Measurements from ENCODE around the gene CDK19. TPM values are rescaled to one million over a fixed set of nuclear protein-coding genes. Genes with fewer than 3 reads are reported as not detected.

The CDK19 gene
- total RNA-seq, 1 donor from 2014 or later, result 8.3 TPM

- intact Hi-C loops (cut with DNase I), result no loop called here
- no peak for DNase-seq (ENCODE audit: low spot score)
Observed at GRCh38 chr6:110712238-110712637, 103.0 kb downstream of the CDK19 start.

DNA sequence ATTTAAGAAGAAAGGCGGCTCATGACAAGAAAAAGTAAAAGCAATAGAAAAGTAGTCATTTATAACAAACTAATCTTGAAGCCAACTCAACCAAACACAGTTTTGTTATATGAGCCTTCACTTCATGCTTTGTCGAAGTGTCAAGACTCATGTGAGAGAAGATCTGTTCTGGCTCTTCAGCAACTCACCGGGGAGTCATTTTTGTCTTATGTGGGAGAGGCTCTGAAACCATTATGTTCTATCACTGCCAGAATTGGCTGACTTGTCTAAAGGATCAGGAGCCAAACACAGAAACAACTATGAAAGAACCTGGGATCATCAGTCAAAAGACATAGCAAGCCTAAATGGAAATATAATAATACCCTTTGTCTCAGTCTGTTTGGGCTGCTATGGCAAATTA, 105.2 kb downstream of the CDK19 start:
- intact Hi-C loops (cut with DNase I), result no loop called here
- DNase-seq (ENCODE audit: low spot score), result no peak

DNA sequence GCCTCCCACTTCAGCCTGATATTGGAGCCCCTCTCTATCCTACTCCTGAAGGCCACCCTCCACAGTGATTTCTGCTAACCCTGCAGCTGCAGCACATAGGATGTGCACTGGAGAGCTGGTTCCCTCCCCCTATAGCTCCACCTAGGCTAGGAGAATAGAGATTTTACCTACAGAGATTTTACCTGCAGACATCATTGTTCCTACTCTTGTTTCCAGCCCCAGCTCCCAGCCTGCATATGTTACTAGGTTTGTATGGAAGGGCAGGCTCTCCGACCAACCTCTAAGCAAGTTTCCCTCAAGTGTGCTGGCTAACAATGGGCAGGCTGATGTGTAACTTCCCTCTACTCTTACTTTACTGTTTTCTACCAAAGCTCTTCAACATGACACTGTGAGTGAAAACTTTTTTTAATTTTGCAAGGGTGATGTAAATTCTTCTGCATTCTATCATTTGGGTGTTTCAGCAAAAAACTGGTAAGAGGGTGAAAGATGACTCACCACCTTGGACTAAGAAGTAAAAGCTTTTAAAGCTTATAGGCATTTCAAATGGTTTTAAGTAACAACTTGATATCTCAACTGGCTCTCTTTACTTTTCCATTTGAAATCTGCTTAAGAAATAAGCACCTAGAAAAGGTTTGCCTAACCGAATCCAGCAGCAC, 106.8 kb downstream of the CDK19 start:
- intact Hi-C loops (cut with DNase I), result no loop called here
- DNase-seq (ENCODE audit: low spot score), result no peak

DNA sequence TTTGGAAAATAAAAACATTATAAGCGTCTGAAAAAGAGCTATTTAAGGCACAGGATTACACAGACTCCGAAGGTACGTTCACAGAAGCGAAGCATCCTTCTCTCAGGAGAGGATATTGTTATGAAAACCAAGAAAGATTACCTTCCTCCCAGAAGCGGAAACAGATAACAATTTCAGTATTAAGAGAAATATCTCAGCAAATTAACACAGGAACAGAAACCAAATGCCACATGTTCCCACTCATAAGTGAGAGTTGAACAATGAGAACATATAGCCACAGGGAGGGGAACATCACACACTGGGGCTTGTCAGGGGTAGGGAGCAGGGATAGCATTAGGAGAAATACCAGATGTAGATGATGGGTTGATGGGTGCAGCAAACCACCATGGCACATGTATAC, 109.7 kb downstream of the CDK19 start:
- intact Hi-C loops (cut with DNase I), result no loop called here
- DNase-seq (ENCODE audit: low spot score), result no peak

GRCh38 chr6:110703906-110704594, 111.2 kb downstream of the CDK19 start:
- intact Hi-C loops (cut with DNase I), result no loop called here
- no peak for DNase-seq (ENCODE audit: low spot score)

- intact Hi-C loops (cut with DNase I), result no loop called here
- no peak for DNase-seq (ENCODE audit: low spot score)
Observed at GRCh38 chr6:110703010-110703905, 112.0 kb downstream of the CDK19 start.

DNA sequence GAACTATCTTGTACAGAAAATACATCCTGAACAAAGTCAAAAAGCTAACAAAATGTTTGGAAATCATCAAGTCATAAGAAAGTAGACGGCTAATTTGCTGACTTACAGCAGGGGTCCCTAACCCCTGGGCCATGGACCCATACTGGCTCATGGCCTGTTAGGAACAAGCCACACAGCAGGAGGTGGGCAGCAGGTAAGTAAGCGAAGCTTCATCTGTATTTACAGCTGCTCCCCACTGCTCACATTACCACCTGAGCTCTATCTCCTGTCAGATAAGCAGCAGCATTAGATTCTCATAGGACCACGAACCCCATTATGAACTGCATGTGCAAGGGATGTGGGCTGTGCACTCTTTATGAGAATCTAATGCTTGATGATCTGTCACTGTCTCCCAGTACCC, 115.5 kb downstream of the CDK19 start:
- DNase-seq (ENCODE audit: low spot score), result no peak
- intact Hi-C loops (cut with DNase I), result no loop called here

GRCh38 chr6:110693994-110694393, 121.3 kb downstream of the CDK19 start:
- no peak for DNase-seq (ENCODE audit: low spot score)
- intact Hi-C loops (cut with DNase I), result no loop called here

DNA sequence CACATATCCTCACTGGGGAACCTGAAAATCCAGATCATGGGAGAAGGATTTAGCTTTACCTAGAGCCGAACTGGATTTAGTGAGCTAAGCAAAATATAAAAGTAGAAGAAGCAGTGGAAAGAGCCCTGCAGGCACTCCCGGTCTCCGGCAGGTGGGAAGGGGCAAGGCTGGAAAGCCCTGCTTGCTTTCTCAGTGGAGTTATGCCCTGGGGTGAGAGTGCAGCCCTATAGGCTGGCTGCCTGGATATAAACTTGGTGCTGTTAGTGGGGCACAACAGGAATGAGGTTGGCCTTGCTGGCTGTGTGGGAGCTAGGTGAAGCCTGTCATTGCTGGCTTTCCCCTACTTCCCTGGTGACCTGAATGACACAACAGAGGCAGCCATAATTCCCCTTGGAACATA, 122.0 kb downstream of the CDK19 start:
- DNase-seq (ENCODE audit: low spot score), result no peak
- intact Hi-C loops (cut with DNase I), result no loop called here

DNA sequence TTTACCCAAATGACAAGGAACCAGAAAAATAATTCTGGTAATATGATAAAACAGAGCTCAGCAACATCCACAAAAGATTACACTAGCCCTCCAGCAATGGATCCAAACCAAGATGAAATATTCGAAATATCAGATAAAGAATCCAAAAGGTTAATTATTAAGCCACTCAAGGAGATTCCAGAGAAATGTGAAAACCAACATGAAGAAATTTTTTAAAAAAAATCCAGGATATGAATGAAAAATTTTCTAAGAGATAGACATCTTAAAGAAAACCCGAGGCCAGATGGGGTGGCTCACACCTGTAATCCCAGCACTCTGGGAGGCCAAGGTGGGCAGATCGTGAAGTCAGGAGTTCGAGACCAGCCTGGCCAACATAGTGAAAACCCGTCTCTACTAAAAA, 124.4 kb downstream of the CDK19 start:
- DNase-seq (ENCODE audit: low spot score), result no peak
- intact Hi-C loops (cut with DNase I), result no loop called here

GRCh38 chr6:110690106-110690654, 125.1 kb downstream of the CDK19 start:
- DNase-seq (ENCODE audit: low spot score), result no peak
- intact Hi-C loops (cut with DNase I), result no loop called here

GRCh38 chr6:110689275-110689935, 125.9 kb downstream of the CDK19 start:
- intact Hi-C loops (cut with DNase I), result no loop called here
- no peak for DNase-seq (ENCODE audit: low spot score)

GRCh38 chr6:110688661-110689268, 126.5 kb downstream of the CDK19 start:
- intact Hi-C loops (cut with DNase I), result no loop called here

DNA sequence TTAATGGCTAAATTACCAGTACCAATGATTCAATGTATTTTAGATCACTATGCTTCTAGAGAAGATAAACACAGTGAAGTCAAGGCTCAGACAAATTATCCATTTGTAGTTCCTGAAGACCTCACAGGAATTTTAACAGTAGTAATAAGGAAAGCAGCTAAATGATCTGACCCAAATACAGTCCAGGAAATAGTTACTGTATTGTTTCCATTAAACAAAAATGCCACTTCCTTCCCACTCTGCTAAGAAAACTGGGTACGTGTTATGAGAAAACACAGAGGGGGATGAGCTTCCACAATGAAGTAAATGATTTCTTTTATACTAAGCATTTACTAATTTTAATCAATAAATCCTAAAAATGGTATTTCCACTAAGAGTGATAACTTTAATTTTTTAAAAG, 127.9 kb downstream of the CDK19 start:
- intact Hi-C loops (cut with DNase I), result no loop called here
- no peak for DNase-seq (ENCODE audit: low spot score)

More at GRCh38 chr6:110688661-110689268, 126.5 kb downstream of the CDK19 start:
- DNase-seq (ENCODE audit: low spot score), result no peak

DNA sequence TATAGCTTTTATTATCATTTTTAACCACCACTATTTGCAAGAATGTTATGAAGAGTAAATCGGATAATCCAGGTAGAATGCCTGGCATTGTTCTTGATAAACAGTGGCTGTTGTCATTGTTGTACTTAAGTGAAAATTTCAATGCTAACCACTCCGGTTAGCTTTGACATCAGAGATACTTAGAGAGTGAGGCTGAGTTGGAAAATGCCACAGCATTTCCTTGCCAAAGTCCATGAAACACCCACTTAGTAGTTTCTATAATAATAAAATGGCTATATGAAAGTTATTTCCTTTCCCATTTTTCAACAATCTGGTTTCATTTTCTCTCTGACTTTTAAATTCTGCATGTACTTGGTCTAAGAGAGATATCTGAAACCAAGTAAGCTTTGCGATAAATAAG, 132.0 kb downstream of the CDK19 start:
- no peak for DNase-seq (ENCODE audit: low spot score)
- intact Hi-C loops (cut with DNase I), result loop anchor here (2.0 to 5.0 kb wide), 5 partner anchors 129 to 266 kb away; partner anchors contain the start of gene AMD1

GRCh38 chr6:110682460-110682853, 132.8 kb downstream of the CDK19 start:
- DNase-seq (ENCODE audit: low spot score), result no peak

GRCh38 chr6:110681543-110682459, 133.5 kb downstream of the CDK19 start:
- intact Hi-C loops (cut with DNase I), result loop anchor here (2.0 to 5.0 kb wide), 5 partner anchors 130 to 267 kb away; partner anchors contain the start of gene AMD1
- DNase-seq (ENCODE audit: low spot score), result no peak

More at GRCh38 chr6:110682460-110682853, 132.8 kb downstream of the CDK19 start:
- intact Hi-C loops (cut with DNase I), result loop anchor here (2.0 to 5.0 kb wide), 5 partner anchors 130 to 266 kb away; partner anchors contain the start of gene AMD1

DNA sequence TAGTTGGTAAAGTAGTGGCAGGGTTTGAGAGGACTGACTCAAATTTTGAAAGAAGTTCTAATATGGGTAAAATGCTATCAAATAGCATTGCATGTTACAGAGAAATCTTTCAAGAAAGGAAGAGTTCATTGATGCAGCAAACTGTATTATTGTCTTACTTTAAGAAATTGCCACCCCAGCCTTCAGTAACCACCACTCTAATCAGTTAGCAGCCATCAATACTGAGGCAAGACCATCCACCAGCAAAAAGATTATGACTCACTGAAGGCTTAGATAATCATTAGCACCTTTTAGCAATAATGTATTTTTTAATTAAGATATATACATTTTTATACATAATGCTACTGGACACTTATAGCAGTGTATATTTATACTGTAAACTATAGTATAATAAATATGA, 138.9 kb downstream of the CDK19 start:
- no peak for DNase-seq (ENCODE audit: low spot score)

More for the DNA sequence above, 138.9 kb downstream of the CDK19 start:
- intact Hi-C loops (cut with DNase I), result no loop called here
